DMS114 treated with DMSO at 0.1 percent for 48 hours (cell line): Measurements from ENCODE around the gene ALOX5.
"Not testable (repeated sequence)": the region's sequence is repeated elsewhere in the genome, so short reads cannot be mapped to it uniquely, and the experiment has no call there.

Experiments
- DNase-seq: peaks from one replicate; lab custom pipeline; 2025; ENCODE audit not compliant: unreplicated experiment; lab: John Stamatoyannopoulos, UW

The ALOX5 gene

GRCh38 chr10:45461034-45461433, 87.0 kb downstream of the ALOX5 start:
- DNase-seq = no peak

- no peak for DNase-seq
Observed at GRCh38 chr10:45463244-45464116, 89.5 kb downstream of the ALOX5 start.

- DNase-seq = peak; percentile 45
Observed at GRCh38 chr10:45464958-45465567, 91.0 kb downstream of the ALOX5 start.

DNA sequence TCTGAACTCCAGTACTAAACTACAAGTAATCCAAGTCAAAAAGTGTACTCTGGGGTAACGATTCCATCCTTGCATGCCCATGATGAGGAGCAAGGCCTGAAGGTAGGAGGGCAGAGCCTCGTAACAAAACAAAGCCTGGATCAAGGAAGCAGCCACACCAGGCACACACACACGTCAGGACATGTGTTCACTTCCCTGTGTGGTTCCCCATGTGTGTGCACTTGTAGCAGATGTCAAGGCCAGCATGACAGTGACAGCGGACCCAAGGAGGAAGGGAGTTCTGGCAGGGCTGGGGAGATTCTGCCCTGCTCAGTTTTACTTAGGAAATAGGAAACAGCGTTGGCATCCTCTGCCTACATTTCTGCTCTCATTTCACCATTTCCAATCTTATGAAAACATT, 92.8 kb downstream of the ALOX5 start:
- DNase-seq = no peak

DNA sequence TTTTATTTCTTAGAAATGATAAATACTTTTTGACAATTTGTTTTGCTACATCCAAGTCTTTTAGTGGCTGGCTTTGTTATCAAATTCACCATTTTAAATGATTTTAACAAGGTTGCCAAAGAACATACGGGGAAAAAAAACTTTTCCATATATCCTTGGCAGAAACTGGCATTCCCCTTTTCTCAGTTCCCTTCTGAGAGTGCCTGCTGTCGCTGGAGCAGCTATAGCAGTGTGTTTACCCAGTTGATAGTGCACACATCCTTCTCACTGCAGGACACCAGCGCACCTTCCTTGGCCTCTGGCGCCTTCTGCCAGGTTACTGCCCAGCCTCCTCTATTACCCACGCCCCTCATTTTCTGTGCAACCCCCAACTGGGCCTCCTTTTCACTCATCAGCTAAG, 94.1 kb downstream of the ALOX5 start:
- DNase-seq = no peak

- no peak for DNase-seq
Observed at GRCh38 chr10:45470098-45471012, 96.3 kb downstream of the ALOX5 start.

DNA sequence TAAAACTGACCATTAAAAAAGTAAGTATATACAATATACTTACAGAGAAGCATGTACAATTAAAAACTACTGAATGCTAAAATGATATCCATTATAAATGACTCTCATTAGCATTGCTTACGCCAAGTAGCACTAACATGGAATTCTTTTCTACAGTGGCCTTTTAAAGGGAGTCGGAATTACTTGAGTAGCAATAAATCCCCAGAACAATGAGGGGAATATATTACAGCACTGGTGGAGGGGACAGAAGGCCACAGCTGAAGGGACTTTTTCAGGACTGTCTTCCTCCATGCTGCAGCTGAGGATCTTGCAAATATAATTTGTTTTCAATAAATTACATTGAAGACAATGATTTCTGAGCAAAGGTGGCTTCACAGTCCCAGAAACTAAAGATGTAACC, 97.0 kb downstream of the ALOX5 start:
- no peak for DNase-seq

DNA sequence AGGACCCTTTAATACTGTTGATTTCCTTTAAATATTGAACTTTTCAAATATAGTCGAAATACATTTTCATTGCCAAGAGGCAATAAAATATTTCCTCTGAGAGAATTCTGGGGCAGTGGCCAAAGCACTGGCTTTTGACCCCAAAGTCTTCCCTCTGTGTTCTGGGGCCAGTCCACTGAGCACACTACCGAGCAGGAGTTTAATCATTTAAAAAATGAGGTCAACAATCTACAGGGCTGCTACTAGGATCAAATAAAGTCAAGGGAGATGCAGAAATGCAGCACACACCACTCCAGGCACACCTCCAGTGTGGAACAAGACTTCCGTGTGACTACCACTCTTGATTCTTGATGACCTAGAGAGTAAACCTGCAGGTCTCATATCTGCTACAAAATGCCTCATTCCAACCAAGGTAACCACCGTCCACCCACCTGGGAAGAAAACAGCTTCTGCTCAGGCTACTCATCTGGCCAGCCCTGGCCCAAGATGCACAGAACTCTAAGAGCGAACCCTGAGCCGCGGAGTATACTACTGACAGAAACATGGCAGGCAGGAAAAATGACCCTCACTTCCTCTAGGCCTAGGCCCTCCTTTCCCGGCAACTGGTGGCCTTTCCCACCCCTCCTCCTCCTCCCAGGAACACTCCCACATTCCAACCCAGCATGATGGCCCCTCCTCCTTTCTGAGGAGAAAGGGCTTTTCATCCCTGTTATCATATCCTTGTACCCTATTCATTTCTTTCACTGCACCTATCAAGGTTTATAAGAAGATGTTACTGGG, 97.7 kb downstream of the ALOX5 start:
- no peak for DNase-seq

GRCh38 chr10:45473126-45473525, 99.1 kb downstream of the ALOX5 start:
- no peak for DNase-seq

- DNase-seq = no peak
Observed at GRCh38 chr10:45476559-45476958, 102.5 kb downstream of the ALOX5 start.

- no peak for DNase-seq
Observed at GRCh38 chr10:45480294-45480693, 106.3 kb downstream of the ALOX5 start.

DNA sequence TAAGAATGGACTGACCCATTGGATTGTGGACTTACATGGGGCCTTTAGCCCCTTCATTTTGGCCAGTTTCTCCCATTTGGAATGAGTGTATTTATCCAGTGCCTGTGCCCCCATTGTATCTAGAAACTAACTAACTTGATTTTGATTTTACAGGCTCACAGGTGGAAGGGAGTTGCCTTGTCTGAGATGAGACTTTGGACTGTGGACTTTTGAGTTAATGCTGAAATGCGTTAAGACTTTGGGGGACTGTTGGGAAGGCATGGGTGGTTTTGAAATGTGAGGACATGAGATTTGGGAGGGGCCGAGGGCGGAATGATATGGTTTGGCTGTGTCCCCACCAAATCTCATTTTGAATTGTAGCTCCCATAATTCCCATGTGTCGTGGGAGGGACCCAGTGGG, 107.1 kb downstream of the ALOX5 start:
- DNase-seq = not testable (repeated sequence)

DNA sequence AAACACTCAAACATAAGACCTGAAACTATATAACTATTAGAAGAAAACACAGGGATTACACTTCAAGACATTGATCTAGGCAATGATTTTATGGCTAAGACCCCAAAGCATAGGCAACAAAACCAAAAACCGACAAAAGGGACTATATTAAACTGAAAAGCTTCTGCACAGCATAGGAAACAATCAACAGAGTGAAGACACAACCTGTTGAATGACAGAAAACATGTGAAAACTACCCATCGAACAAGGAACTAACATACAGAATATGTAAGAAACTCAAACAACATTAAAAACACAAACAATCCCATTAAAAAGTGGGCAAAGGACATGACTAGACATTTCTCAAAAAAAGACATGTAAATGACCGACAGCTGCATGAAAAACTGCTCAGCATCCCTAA, 109.0 kb downstream of the ALOX5 start:
- DNase-seq = no peak

- no peak for DNase-seq
Observed at GRCh38 chr10:45487735-45488134, 113.7 kb downstream of the ALOX5 start.

- DNase-seq = no peak
Observed at GRCh38 chr10:45488365-45488764, 114.3 kb downstream of the ALOX5 start.

DNA sequence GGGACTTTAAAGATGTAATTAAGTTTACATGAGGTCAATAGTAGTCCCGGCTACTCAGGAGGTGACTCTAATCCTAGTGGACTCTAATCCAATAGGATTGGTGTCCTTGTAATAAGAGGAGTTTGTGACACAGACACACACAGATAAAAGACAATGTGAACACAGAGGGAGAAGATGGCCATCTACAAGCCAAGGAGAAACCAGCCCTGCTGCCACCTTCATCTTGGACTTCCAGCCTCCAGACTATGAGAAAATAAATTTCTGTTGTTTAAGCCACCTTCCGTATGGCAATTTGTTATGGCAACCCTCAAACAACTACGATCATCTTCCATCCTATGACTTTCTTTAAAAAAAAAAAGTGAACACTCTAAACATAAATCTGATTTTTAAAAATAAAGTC, 116.3 kb downstream of the ALOX5 start:
- DNase-seq = no peak

DNA sequence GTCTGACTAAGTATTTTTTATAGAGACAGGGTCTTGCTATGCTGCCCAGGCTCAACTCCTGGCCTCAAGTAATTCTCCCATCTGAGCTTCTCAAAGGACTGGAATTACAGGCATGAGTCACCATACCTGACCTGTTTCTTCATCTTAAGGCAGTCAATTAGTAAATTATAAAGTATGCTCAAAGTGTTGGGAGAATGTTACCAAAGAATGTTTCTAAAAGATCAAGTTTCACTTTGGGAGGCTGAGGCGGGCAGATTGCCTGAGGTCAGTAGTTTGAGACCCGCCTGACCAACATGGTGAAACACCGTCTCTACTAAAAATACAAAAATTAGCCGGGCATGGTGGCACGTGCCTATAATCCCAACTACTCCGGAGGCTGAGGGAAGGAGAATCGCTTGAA, 117.0 kb downstream of the ALOX5 start:
- no peak for DNase-seq
